HCT116 (cell line): Measurements from ENCODE around the gene DMAC1. TPM values are rescaled to one million over a fixed set of nuclear protein-coding genes. Genes with fewer than 3 reads are reported as not detected.

Source experiments
- ATAC-seq: fragments of 200-7000 bp; cut with Tn5 transposase; 2 replicates; pipeline ENCODE4 v1.9.1; 2020; ENCODE audit warnings: mild to moderate bottlenecking, moderate library complexity
- BruUV-seq: library from RNA; stranded (reverse); fragments of 400-500 nt; replicated peaks from 2 replicates; lab custom pipeline; 2021; lab: Mats Ljungman, UMichigan
- CTCF ChIA-PET: fragments of 300-600 bp; sonication (Branson Sonifier 250); formaldehyde crosslinking; loops from one replicate; lab custom pipeline; 2021; ENCODE audit warnings: antibody characterized with exemption; lab: Charles Lee
- POLR2A ChIA-PET: fragments of 300-600, 350-600 bp; sonication (Branson Sonifier 250); formaldehyde crosslinking; loops from one replicate; lab custom pipeline; 2021; ENCODE audit warnings: antibody characterized with exemption; lab: Charles Lee
- RAD21 ChIA-PET, 2 experiments: fragments of 300-600 bp; sonication (Branson Sonifier 250); formaldehyde crosslinking; loops; one replicate each; lab custom pipeline; 2023; ENCODE audit warnings: low total read pairs in 2 of 2; ENCODE audit not compliant: uncharacterized antibody in 2 of 2, unreplicated experiment in 2 of 2, low non-redundant PET in 1 of 2; lab: Charles Lee
- DNase-seq: peaks from one replicate; pipeline ENCODE4 v3.0.0-alpha.2; 2010; ENCODE audit warnings: low read depth, low spot score
- H2AFZ ChIP-seq: fragments of 200-600 bp; shearing (Covaris generic), sonication (generic); 2 replicates; pipeline ENCODE4 v1.6.1; 2017; ENCODE audit warnings: low read depth, mixed run types, mixed read lengths, antibody characterized with exemption, low read length; ENCODE audit not compliant: poor library complexity, severe bottlenecking
- H3K27ac ChIP-seq: 2 replicates; pipeline ENCODE4 v1.5.1; 2012; ENCODE audit warnings: low read depth, low read length
- H3K27me3 ChIP-seq: fragments of 200-600 bp; sonication (generic); 2 replicates; pipeline ENCODE4 v1.6.1; 2016; ENCODE audit warnings: mixed run types, low read length, mixed read lengths; ENCODE audit not compliant: insufficient read depth
- H3K36me3 ChIP-seq, 2 experiments: fragments of 200-500 bp in 1 of 2; fragments of 200-600 bp in 1 of 2; sonication (Bioruptor generic) in 1 of 2; sonication (generic) in 1 of 2; 2 replicates each; pipeline versions ENCODE4 v1.5.1 to v1.6.1; 2014 to 2016; ENCODE audit warnings: low read length in 2 of 2, inconsistent platforms in 1 of 2, mixed read lengths in 1 of 2, mixed run types in 1 of 2; ENCODE audit not compliant: insufficient read depth in 2 of 2, control insufficient read depth in 1 of 2
- H3K4me1 ChIP-seq, 2 experiments: fragments of 200-600 bp in 1 of 2; sonication (generic) in 1 of 2; 2 replicates each; pipeline versions ENCODE4 v1.5.1 to v1.6.1; 2012 to 2017; ENCODE audit warnings: low read length in 2 of 2, inconsistent platforms in 1 of 2, mild to moderate bottlenecking in 1 of 2, mixed read lengths in 1 of 2, mixed run types in 1 of 2, moderate library complexity in 1 of 2; ENCODE audit not compliant: insufficient read depth in 2 of 2, control insufficient read depth in 1 of 2
- H3K4me2 ChIP-seq: fragments of 200-600 bp; sonication (generic); 2 replicates; pipeline ENCODE4 v1.6.1; 2017; ENCODE audit warnings: mixed run types, low read length, mixed read lengths
- H3K4me3 ChIP-seq, 2 experiments: fragments of 200-600 bp in 1 of 2; sonication (generic) in 1 of 2; replicated peaks in 1 of 2; 2 replicates each; pipeline ENCODE4 v1.5.1; 2011 to 2016; ENCODE audit warnings: low read length in 2 of 2, control low read depth in 1 of 2, low read depth in 1 of 2, mild to moderate bottlenecking in 1 of 2, mixed read lengths in 1 of 2, mixed run types in 1 of 2
- H3K79me2 ChIP-seq: fragments of 200-600 bp; sonication (generic); 2 replicates; pipeline ENCODE4 v1.6.1; 2017; ENCODE audit warnings: mild to moderate bottlenecking, mixed run types, low read length, moderate library complexity, mixed read lengths; ENCODE audit not compliant: insufficient read depth
- H3K9ac ChIP-seq: fragments of 200-600 bp; sonication (generic); 2 replicates; pipeline ENCODE4 v1.6.1; 2016; ENCODE audit warnings: low read length, mixed read lengths
- H3K9me2 ChIP-seq: fragments of 200-600 bp; sonication (generic), shearing (Covaris generic); 2 replicates; pipeline ENCODE4 v1.6.1; 2017; ENCODE audit warnings: mixed run types, mild to moderate bottlenecking, moderate library complexity; ENCODE audit not compliant: insufficient read depth
- H3K9me3 ChIP-seq, 2 experiments: fragments of 200-500 bp in 1 of 2; fragments of 200-600 bp in 1 of 2; sonication (Bioruptor generic) in 1 of 2; sonication (generic) in 1 of 2; 2 replicates each; pipeline ENCODE4 v1.6.1; 2014 to 2017; ENCODE audit warnings: low read length in 2 of 2, mixed read lengths in 2 of 2, inconsistent platforms in 1 of 2, low read depth in 1 of 2, mild to moderate bottlenecking in 1 of 2, mixed run types in 1 of 2, moderate library complexity in 1 of 2; ENCODE audit not compliant: control insufficient read depth in 1 of 2, insufficient read depth in 1 of 2
- H4K20me1 ChIP-seq: fragments of 200-600 bp; sonication (generic), shearing (Covaris generic); 2 replicates; pipeline ENCODE4 v1.6.1; 2017; ENCODE audit warnings: mixed run types, mild to moderate bottlenecking, moderate library complexity; ENCODE audit not compliant: insufficient read depth
- CBX3 ChIP-seq: IDR thresholded peaks from 2 replicates; pipeline ENCODE4 v1.6.1; 2012; ENCODE audit warnings: low read depth
- EZH2phosphoT487 ChIP-seq: fragments of 200-600 bp; IDR thresholded peaks from 2 replicates; pipeline ENCODE4 v1.6.1; 2018; ENCODE audit warnings: antibody characterized with exemption, borderline replicate concordance
- POLR2A ChIP-seq: IDR thresholded peaks from 2 replicates; pipeline ENCODE4 v1.7.0; 2011; ENCODE audit warnings: borderline replicate concordance; ENCODE audit not compliant: insufficient read depth, insufficient read length; ENCODE audit errors: extremely low read depth
- POLR2AphosphoS5 ChIP-seq: IDR thresholded peaks from 2 replicates; pipeline ENCODE4 v1.6.1; 2011; ENCODE audit warnings: mild to moderate bottlenecking, low read depth, low read length, moderate library complexity
- SIN3A ChIP-seq: IDR thresholded peaks from 2 replicates; pipeline ENCODE4 v1.6.1; 2012; ENCODE audit warnings: low read depth
- SP1 ChIP-seq: IDR thresholded peaks from 2 replicates; pipeline ENCODE4 v1.6.1; 2012; ENCODE audit warnings: low read depth
- SRF ChIP-seq: IDR thresholded peaks from 2 replicates; pipeline ENCODE4 v1.6.1; 2012; ENCODE audit warnings: low read depth
- YY1 ChIP-seq: IDR thresholded peaks from 2 replicates; pipeline ENCODE4 v1.6.1; 2011; ENCODE audit warnings: low read length, low read depth, moderate library complexity, mild to moderate bottlenecking; ENCODE audit not compliant: insufficient replicate concordance; ENCODE audit errors: extremely low read depth
- ZFX ChIP-seq: fragments of 450-650 bp; IDR thresholded peaks from 2 replicates; pipeline ENCODE4 v1.6.1; 2017
- intact Hi-C: fragments of 100-400 bp; cut with micrococcal nuclease; formaldehyde crosslinking; loops from 2 replicates; pipeline ENCODE4 v1.10.0; 2022
- total RNA-seq: library from RNA; stranded (reverse); gene quantifications from one replicate; pipeline ENCODE4 v1.2.1, GENCODE V29; 2021; ENCODE audit not compliant: unreplicated experiment
- TF ChIP-seq, protein P1 (sequence below): IDR thresholded peaks from 2 replicates; pipeline ENCODE4 v1.6.1; 2011; ENCODE audit warnings: mild to moderate bottlenecking, low read length, moderate library complexity; ENCODE audit not compliant: insufficient replicate concordance; ENCODE audit errors: extremely low read depth
- TF ChIP-seq, protein P2 (sequence below): IDR thresholded peaks from 2 replicates; pipeline ENCODE4 v1.6.1; 2012; ENCODE audit warnings: low read depth
- TF ChIP-seq, protein P3 (sequence below), 3 experiments: fragments of 200-600 bp in 1 of 3; sonication (generic) in 1 of 3; IDR thresholded peaks in 2 of 3; conservative IDR thresholded peaks in 1 of 3; 2 replicates each; pipeline ENCODE4 v1.5.1; 2012 to 2017; ENCODE audit warnings: low read depth in 2 of 3, low read length in 2 of 3, antibody characterized with exemption in 1 of 3, borderline replicate concordance in 1 of 3, control low read depth in 1 of 3, mild to moderate bottlenecking in 1 of 3, mixed read lengths in 1 of 3, mixed run types in 1 of 3, moderate library complexity in 1 of 3; ENCODE audit not compliant: insufficient read depth in 1 of 3
- TF ChIP-seq, protein P4 (sequence below): IDR thresholded peaks from 2 replicates; pipeline ENCODE4 v1.6.1; 2012

The DMAC1 gene
- total RNA-seq, 1 experiment from 2014 or later: 39.1 TPM

DNA sequence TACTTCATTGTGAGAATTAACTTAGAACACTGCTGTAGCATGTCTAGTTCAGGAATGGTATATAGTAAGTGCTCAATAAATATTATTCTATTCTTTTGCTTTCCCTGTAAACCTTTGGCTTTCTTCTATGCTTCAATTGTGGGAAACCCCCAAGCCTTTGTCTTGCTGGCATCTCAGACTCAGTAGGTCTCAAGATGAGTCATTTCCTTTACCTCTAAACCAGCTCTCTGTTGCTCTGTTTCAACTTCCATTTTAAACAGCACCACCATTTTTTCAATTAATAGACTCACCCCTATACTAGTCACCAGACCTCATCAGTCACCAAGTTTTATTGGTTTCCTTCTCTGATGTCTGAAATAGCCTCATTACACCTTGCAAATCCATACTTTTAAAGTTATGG, 43.5 kb downstream of the DMAC1 start:
- ChIA-PET RAD21 (no interaction called here), POLR2A (no interaction called here), CTCF (no interaction called here)
- Histone ChIP-seq H3K9me3 (no peaks in the 10 kb centered on the region), H3K9ac (no peak overlapping the region), H3K79me2 (no peaks in the 10 kb centered on the region), H3K4me3 (no peak overlapping the region), H2AFZ (no peak overlapping the region), H3K36me3 (no peaks in the 10 kb centered on the region), H3K4me1 (no peaks in the 10 kb centered on the region), H3K27me3 (peaks cover 6% of the 10 kb centered on the region; the same call in 1 of the 2 replicates), H3K4me2 (no peak overlapping the region), H3K9me2 (no peaks in the 10 kb centered on the region), H3K27ac (no peak overlapping the region), H4K20me1 (no peaks in the 10 kb centered on the region)
- TF ChIP-seq YY1: no peak
- no peak for TF ChIP-seq POLR2AphosphoS5
- no peak for TF ChIP-seq SP1
- no peak for TF ChIP-seq ZFX
- DNase-seq (no peak), ATAC-seq (no peak)
- intact Hi-C loops: no loop called here
- BruUV-seq: no TSS peak

DNA sequence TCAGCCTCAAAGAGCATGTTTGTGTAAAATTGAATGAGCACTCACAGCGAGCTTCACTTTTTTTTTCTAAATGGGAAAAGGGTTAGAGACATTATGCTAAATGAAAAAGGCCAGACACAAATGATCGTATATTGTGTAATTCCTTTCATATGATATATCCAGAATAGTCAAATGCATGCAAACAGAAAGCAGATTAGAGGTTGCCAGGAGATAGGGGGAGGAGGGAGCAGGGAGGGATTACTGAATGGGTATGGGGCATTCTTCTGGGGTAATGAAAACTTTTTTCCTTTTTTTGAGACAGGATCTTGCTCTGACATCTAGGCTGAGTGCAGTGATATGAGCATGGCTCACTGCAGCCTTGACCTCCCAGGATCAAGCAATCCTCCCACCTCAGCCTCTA, 47.1 kb downstream of the DMAC1 start:
- ATAC-seq: no peak
- DNase-seq: no peak
- Histone ChIP-seq H3K27ac (no peak overlapping the region), H3K27me3 (peaks cover 3% of the 10 kb centered on the region; the same call in 1 of the 2 replicates), H3K9me2 (no peaks in the 10 kb centered on the region), H3K4me1 (no peaks in the 10 kb centered on the region), H2AFZ (no peak overlapping the region), H3K4me3 (no peak overlapping the region), H4K20me1 (no peaks in the 10 kb centered on the region), H3K9ac (no peak overlapping the region), H3K36me3 (no peaks in the 10 kb centered on the region), H3K79me2 (no peaks in the 10 kb centered on the region), H3K9me3 (no peaks in the 10 kb centered on the region), H3K4me2 (no peak overlapping the region)
- no TSS peak for BruUV-seq
- intact Hi-C loops: no loop called here
- RAD21 ChIA-PET: no interaction called here
- CTCF ChIA-PET: no interaction called here
- POLR2A ChIA-PET: no interaction called here
- TF ChIP-seq EZH2phosphoT487 (no peak), SRF (no peak), SIN3A (no peak), CBX3 (no peak), POLR2A (no peak), POLR2AphosphoS5 (no peak), SP1 (no peak)
- TF ChIP-seq, protein P1, sequence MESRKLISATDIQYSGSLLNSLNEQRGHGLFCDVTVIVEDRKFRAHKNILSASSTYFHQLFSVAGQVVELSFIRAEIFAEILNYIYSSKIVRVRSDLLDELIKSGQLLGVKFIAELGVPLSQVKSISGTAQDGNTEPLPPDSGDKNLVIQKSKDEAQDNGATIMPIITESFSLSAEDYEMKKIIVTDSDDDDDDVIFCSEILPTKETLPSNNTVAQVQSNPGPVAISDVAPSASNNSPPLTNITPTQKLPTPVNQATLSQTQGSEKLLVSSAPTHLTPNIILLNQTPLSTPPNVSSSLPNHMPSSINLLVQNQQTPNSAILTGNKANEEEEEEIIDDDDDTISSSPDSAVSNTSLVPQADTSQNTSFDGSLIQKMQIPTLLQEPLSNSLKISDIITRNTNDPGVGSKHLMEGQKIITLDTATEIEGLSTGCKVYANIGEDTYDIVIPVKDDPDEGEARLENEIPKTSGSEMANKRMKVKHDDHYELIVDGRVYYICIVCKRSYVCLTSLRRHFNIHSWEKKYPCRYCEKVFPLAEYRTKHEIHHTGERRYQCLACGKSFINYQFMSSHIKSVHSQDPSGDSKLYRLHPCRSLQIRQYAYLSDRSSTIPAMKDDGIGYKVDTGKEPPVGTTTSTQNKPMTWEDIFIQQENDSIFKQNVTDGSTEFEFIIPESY: no peak
- TF ChIP-seq, protein P2, sequence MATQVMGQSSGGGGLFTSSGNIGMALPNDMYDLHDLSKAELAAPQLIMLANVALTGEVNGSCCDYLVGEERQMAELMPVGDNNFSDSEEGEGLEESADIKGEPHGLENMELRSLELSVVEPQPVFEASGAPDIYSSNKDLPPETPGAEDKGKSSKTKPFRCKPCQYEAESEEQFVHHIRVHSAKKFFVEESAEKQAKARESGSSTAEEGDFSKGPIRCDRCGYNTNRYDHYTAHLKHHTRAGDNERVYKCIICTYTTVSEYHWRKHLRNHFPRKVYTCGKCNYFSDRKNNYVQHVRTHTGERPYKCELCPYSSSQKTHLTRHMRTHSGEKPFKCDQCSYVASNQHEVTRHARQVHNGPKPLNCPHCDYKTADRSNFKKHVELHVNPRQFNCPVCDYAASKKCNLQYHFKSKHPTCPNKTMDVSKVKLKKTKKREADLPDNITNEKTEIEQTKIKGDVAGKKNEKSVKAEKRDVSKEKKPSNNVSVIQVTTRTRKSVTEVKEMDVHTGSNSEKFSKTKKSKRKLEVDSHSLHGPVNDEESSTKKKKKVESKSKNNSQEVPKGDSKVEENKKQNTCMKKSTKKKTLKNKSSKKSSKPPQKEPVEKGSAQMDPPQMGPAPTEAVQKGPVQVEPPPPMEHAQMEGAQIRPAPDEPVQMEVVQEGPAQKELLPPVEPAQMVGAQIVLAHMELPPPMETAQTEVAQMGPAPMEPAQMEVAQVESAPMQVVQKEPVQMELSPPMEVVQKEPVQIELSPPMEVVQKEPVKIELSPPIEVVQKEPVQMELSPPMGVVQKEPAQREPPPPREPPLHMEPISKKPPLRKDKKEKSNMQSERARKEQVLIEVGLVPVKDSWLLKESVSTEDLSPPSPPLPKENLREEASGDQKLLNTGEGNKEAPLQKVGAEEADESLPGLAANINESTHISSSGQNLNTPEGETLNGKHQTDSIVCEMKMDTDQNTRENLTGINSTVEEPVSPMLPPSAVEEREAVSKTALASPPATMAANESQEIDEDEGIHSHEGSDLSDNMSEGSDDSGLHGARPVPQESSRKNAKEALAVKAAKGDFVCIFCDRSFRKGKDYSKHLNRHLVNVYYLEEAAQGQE: no peak
- TF ChIP-seq, protein P3, sequence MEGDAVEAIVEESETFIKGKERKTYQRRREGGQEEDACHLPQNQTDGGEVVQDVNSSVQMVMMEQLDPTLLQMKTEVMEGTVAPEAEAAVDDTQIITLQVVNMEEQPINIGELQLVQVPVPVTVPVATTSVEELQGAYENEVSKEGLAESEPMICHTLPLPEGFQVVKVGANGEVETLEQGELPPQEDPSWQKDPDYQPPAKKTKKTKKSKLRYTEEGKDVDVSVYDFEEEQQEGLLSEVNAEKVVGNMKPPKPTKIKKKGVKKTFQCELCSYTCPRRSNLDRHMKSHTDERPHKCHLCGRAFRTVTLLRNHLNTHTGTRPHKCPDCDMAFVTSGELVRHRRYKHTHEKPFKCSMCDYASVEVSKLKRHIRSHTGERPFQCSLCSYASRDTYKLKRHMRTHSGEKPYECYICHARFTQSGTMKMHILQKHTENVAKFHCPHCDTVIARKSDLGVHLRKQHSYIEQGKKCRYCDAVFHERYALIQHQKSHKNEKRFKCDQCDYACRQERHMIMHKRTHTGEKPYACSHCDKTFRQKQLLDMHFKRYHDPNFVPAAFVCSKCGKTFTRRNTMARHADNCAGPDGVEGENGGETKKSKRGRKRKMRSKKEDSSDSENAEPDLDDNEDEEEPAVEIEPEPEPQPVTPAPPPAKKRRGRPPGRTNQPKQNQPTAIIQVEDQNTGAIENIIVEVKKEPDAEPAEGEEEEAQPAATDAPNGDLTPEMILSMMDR (IDR thresholded peaks at IDR 0.05 in 2 of 3, conservative IDR thresholded peaks at IDR 0.05 in 1 of 3; ENCODE audit: borderline replicate concordance in 1 of 3, insufficient read depth in 1 of 3, low read depth in 2 of 3, low read length in 2 of 3): no peak
- TF ChIP-seq, protein P4, sequence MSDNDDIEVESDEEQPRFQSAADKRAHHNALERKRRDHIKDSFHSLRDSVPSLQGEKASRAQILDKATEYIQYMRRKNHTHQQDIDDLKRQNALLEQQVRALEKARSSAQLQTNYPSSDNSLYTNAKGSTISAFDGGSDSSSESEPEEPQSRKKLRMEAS: no peak
